RWPE2 (cell line): ENCODE measurements around the gene TMEM132D.

ENCODE experiments used
- ATAC-seq: fragments of 200-7000 bp; cut with Tn5 transposase; 3 replicates; pipeline ENCODE4 v1.9.1; 2021; ENCODE audit warnings: low read depth
- DNase-seq: peaks from one replicate; pipeline ENCODE4 v3.0.0-alpha.2; 2020; ENCODE audit warnings: low spot score
- H3K27ac ChIP-seq: fragments of 450-650 bp; 2 replicates; pipeline ENCODE4 v1.5.1; 2017; ENCODE audit warnings: mild to moderate bottlenecking; ENCODE audit not compliant: poor library complexity, severe bottlenecking
- H3K27me3 ChIP-seq: fragments of 250-450 bp; sonication (Bioruptor Pico); 2 replicates; pipeline ENCODE4 v1.5.1; 2021; ENCODE audit warnings: mild to moderate bottlenecking, moderate library complexity; ENCODE audit not compliant: insufficient read depth, poor library complexity, severe bottlenecking
- H3K36me3 ChIP-seq: fragments of 250-450 bp; sonication (Bioruptor Pico); 2 replicates; pipeline ENCODE4 v1.5.1; 2020; ENCODE audit warnings: low read depth, mild to moderate bottlenecking, moderate library complexity
- H3K4me1 ChIP-seq: fragments of 250-450 bp; sonication (Bioruptor Pico); 2 replicates; pipeline ENCODE4 v1.5.1; 2021; ENCODE audit warnings: mild to moderate bottlenecking, moderate library complexity; ENCODE audit not compliant: insufficient read depth, poor library complexity, severe bottlenecking
- H3K4me3 ChIP-seq: fragments of 250-450 bp; sonication (Bioruptor Pico); 2 replicates; pipeline ENCODE4 v1.5.1; 2021; ENCODE audit warnings: mild to moderate bottlenecking, moderate library complexity; ENCODE audit not compliant: severe bottlenecking
- H3K9me3 ChIP-seq: fragments of 250-450 bp; sonication (Bioruptor Pico); 2 replicates; pipeline ENCODE4 v1.5.1; 2021; ENCODE audit warnings: mild to moderate bottlenecking, moderate library complexity; ENCODE audit not compliant: severe bottlenecking
- CTCF ChIP-seq: fragments of 450-650 bp; IDR thresholded peaks from one replicate; pipeline ENCODE4 v1.5.1; 2017; ENCODE audit warnings: mild to moderate bottlenecking, moderate library complexity; ENCODE audit not compliant: poor library complexity, severe bottlenecking

The TMEM132D gene

GRCh38 chr12:129401572-129401971 lies 502.3 kb downstream of the TMEM132D start:
- Histone ChIP-seq H3K27me3 (no peaks in the 10 kb centered on the region), H3K4me1 (no peaks in the 10 kb centered on the region), H3K4me3 (no peak overlapping the region), H3K27ac (no peak overlapping the region), H3K36me3 (no peaks in the 10 kb centered on the region), H3K9me3 (no peaks in the 10 kb centered on the region)
- ATAC-seq (no peak), DNase-seq (no peak)
- TF ChIP-seq CTCF, result no peak

- Histone ChIP-seq H3K4me1 (no peaks in the 10 kb centered on the region), H3K27ac (no peak overlapping the region), H3K27me3 (no peaks in the 10 kb centered on the region), H3K4me3 (no peak overlapping the region), H3K9me3 (no peaks in the 10 kb centered on the region), H3K36me3 (no peaks in the 10 kb centered on the region)
- no peak for TF ChIP-seq CTCF
- DNase-seq (no peak), ATAC-seq (no peak)
These were observed 509.5 kb downstream of the TMEM132D start for GRCh38 chr12:129394177-129394825.

- no peak for ATAC-seq
These were observed 510.4 kb downstream of the TMEM132D start for GRCh38 chr12:129393357-129393937.

GRCh38 chr12:129385637-129385990 lies 518.2 kb downstream of the TMEM132D start:
- no peaks in the 10 kb centered on the region for H3K27me3 ChIP-seq
- TF ChIP-seq CTCF, result no peak
- H3K27ac ChIP-seq, result no peak overlapping the region
- no peak overlapping the region for H3K4me3 ChIP-seq
- ATAC-seq (no peak), DNase-seq (no peak)
- H3K36me3 ChIP-seq, result no peaks in the 10 kb centered on the region
- H3K9me3 ChIP-seq, result no peaks in the 10 kb centered on the region
- H3K4me1 ChIP-seq, result no peaks in the 10 kb centered on the region

More at GRCh38 chr12:129393357-129393937, 510.4 kb downstream of the TMEM132D start:
- TF ChIP-seq CTCF, result no peak
- H3K27me3 ChIP-seq, result no peaks in the 10 kb centered on the region
- DNase-seq, result no peak
- no peak overlapping the region for H3K4me3 ChIP-seq
- no peaks in the 10 kb centered on the region for H3K4me1 ChIP-seq
- no peak overlapping the region for H3K27ac ChIP-seq
- no peaks in the 10 kb centered on the region for H3K36me3 ChIP-seq
- H3K9me3 ChIP-seq, result no peaks in the 10 kb centered on the region

- Histone ChIP-seq H3K27me3 (no peaks in the 10 kb centered on the region), H3K9me3 (no peaks in the 10 kb centered on the region), H3K4me1 (no peaks in the 10 kb centered on the region), H3K4me3 (no peak overlapping the region), H3K27ac (no peak overlapping the region), H3K36me3 (no peaks in the 10 kb centered on the region)
- DNase-seq (no peak), ATAC-seq (no peak)
- TF ChIP-seq CTCF, result no peak
These were observed 519.9 kb downstream of the TMEM132D start for GRCh38 chr12:129383956-129384355.
